ENCODE data around the gene PHF21A. TPM values are rescaled to one million over a fixed set of nuclear protein-coding genes. Genes with fewer than 3 reads are reported as not detected.
A peak's percentile ranks its signal among the peaks of the same experiment; 100 is the strongest.

PHF21A gene
- total and polyA plus RNA-seq, 2 of the 13 experiments (the other 11 are each of a cell fraction or from before 2014, with no cell fraction given) = 4.1 to 34.6 TPM

DNA sequence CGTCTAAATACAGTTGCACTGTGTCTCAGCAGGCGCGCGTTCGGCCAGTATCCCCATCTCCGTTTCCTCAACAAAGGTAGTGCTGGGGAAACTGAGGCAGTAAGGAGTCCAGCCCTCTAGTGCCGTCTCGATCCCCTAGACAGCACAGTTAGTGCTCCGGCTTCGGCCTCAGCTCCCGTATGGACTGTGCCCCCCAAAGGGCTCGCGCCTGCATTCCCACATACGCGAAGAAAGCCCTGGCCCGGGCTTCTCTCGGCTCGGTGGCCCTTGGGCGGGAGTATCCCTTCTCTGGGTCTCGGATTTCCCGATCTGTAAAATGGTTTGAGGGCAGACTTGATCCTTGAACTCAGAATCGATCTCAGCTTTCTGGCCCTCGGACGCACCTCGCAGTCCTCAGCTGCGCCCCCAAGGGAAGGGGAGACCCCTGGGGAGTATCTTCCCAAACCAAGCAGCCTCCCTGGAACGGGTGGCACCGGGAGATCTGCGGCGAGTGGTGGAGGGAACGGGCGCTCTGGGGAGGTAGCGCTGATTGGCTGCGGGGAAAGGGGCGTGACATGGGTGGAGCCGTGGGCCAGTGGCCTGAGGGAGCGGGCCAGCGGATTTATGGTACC, 202.8 kb downstream of the PHF21A start (continued):
- TF ChIP-seq CEBPG (CRISPR knock-in tag; IDR thresholded peaks at IDR 0.05) (no peak), PCBP2 (optimal IDR thresholded peaks at IDR 0.05; ENCODE audit: low read depth, low read length, poor library complexity, severe bottlenecking) (no peak), SYNCRIP (IDR thresholded peaks at IDR 0.05; ENCODE audit: insufficient read depth, low read depth, low read length) (no peak), DRAP1 (CRISPR knock-in tag; IDR thresholded peaks at IDR 0.05) (peak; percentile 66), REL (CRISPR knock-in tag; conservative IDR thresholded peaks at IDR 0.05) (0 out of 2 replicates have a peak, but pooled peaks have one; percentile 44), NCOA2 (CRISPR knock-in tag; IDR thresholded peaks at IDR 0.05) (0 out of 2 replicates have a peak, but pooled peaks have one; percentile 16), ZFP90 (CRISPR knock-in tag; IDR thresholded peaks at IDR 0.05; ENCODE audit: borderline replicate concordance) (no peak), ZNF232 (CRISPR knock-in tag; IDR thresholded peaks at IDR 0.05; ENCODE audit: borderline replicate concordance) (0 out of 2 replicates have a peak, but pooled peaks have one; percentile 29), ZNF720 (CRISPR knock-in tag; IDR thresholded peaks at IDR 0.05) (no peak), TEF (CRISPR knock-in tag; IDR thresholded peaks at IDR 0.05) (no peak), ZNF3 (CRISPR knock-in tag; IDR thresholded peaks at IDR 0.05) (no peak), NONO (IDR thresholded peaks at IDR 0.05) (no peak), NONO (CRISPR knock-in tag; conservative IDR thresholded peaks at IDR 0.05) (0 out of 2 replicates have a peak, but pooled peaks have one; percentile 16), HMG20A (CRISPR knock-in tag; IDR thresholded peaks at IDR 0.05; ENCODE audit: borderline replicate concordance) (no peak), TFDP2 (CRISPR knock-in tag; IDR thresholded peaks at IDR 0.05) (0 out of 2 replicates have a peak, but pooled peaks have one; percentile 49), ARID3A (IDR thresholded peaks at IDR 0.05; ENCODE audit: low read depth, low read length) (no peak), ZNF749 (CRISPR knock-in tag; IDR thresholded peaks at IDR 0.05; ENCODE audit: borderline replicate concordance) (no peak), HNRNPLL (IDR thresholded peaks at IDR 0.05; ENCODE audit: low read depth, low read length, poor library complexity, severe bottlenecking) (peak; percentile 21)
- TF ChIP-seq, protein P1, sequence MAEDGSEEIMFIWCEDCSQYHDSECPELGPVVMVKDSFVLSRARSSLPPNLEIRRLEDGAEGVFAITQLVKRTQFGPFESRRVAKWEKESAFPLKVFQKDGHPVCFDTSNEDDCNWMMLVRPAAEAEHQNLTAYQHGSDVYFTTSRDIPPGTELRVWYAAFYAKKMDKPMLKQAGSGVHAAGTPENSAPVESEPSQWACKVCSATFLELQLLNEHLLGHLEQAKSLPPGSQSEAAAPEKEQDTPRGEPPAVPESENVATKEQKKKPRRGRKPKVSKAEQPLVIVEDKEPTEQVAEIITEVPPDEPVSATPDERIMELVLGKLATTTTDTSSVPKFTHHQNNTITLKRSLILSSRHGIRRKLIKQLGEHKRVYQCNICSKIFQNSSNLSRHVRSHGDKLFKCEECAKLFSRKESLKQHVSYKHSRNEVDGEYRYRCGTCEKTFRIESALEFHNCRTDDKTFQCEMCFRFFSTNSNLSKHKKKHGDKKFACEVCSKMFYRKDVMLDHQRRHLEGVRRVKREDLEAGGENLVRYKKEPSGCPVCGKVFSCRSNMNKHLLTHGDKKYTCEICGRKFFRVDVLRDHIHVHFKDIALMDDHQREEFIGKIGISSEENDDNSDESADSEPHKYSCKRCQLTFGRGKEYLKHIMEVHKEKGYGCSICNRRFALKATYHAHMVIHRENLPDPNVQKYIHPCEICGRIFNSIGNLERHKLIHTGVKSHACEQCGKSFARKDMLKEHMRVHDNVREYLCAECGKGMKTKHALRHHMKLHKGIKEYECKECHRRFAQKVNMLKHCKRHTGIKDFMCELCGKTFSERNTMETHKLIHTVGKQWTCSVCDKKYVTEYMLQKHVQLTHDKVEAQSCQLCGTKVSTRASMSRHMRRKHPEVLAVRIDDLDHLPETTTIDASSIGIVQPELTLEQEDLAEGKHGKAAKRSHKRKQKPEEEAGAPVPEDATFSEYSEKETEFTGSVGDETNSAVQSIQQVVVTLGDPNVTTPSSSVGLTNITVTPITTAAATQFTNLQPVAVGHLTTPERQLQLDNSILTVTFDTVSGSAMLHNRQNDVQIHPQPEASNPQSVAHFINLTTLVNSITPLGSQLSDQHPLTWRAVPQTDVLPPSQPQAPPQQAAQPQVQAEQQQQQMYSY (CRISPR knock-in tag; IDR thresholded peaks at IDR 0.05) = no peak
- TF ChIP-seq, protein P2, sequence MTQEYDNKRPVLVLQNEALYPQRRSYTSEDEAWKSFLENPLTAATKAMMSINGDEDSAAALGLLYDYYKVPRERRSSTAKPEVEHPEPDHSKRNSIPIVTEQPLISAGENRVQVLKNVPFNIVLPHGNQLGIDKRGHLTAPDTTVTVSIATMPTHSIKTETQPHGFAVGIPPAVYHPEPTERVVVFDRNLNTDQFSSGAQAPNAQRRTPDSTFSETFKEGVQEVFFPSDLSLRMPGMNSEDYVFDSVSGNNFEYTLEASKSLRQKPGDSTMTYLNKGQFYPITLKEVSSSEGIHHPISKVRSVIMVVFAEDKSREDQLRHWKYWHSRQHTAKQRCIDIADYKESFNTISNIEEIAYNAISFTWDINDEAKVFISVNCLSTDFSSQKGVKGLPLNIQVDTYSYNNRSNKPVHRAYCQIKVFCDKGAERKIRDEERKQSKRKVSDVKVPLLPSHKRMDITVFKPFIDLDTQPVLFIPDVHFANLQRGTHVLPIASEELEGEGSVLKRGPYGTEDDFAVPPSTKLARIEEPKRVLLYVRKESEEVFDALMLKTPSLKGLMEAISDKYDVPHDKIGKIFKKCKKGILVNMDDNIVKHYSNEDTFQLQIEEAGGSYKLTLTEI (CRISPR knock-in tag; conservative IDR thresholded peaks at IDR 0.05) = no peak
